HepG2 (cell line): ENCODE results near the gene ASXL1. TPM values are rescaled to one million over a fixed set of nuclear protein-coding genes. Genes with fewer than 3 reads are reported as not detected.

Experiments used
- HMG20A ChIP-seq: IDR thresholded peaks from 2 replicates; pipeline ENCODE4 v1.6.1; 2016; ENCODE audit warnings: borderline replicate concordance
- HNRNPUL1 ChIP-seq: fragments of 200-400 bp; formaldehyde crosslinking; IDR thresholded peaks from 2 replicates; pipeline ENCODE4 v1.6.1; 2017; ENCODE audit warnings: low read depth, mild to moderate bottlenecking, low read length, moderate library complexity
- IKZF4 ChIP-seq: sonication (generic); formaldehyde crosslinking; IDR thresholded peaks from 2 replicates; pipeline ENCODE4 v1.5.1; 2020; ENCODE audit warnings: borderline replicate concordance, mild to moderate bottlenecking, low read depth, missing genetic modification reagents; ENCODE audit errors: not compliant biosample characterization
- IRF2 ChIP-seq: IDR thresholded peaks from 2 replicates; pipeline ENCODE4 v1.6.1; 2018; ENCODE audit warnings: missing genetic modification reagents, missing compliant biosample characterization
- MED8 ChIP-seq: sonication (generic); formaldehyde crosslinking; IDR thresholded peaks from 2 replicates; pipeline ENCODE4 v1.8.1; 2023; ENCODE audit warnings: mild to moderate bottlenecking, missing genetic modification reagents; ENCODE audit not compliant: insufficient replicate concordance
- MTA1 ChIP-seq: sonication (generic); formaldehyde crosslinking; IDR thresholded peaks from 2 replicates; pipeline ENCODE4 v1.4.0; 2020; ENCODE audit warnings: missing genetic modification reagents, mild to moderate bottlenecking, borderline replicate concordance
- NFYB ChIP-seq: sonication (generic); formaldehyde crosslinking; IDR thresholded peaks from 2 replicates; pipeline ENCODE4 v1.4.0; 2020; ENCODE audit warnings: missing genetic modification reagents
- PCBP1 ChIP-seq: fragments of 200-400 bp; formaldehyde crosslinking; IDR thresholded peaks from 2 replicates; pipeline ENCODE4 v1.6.1; 2017; ENCODE audit warnings: mild to moderate bottlenecking, low read depth, low read length, borderline replicate concordance
- SP140L ChIP-seq: sonication (generic); formaldehyde crosslinking; IDR thresholded peaks from 2 replicates; pipeline ENCODE4 v1.4.0; 2020; ENCODE audit warnings: missing genetic modification reagents, borderline replicate concordance
- TCF12 ChIP-seq, 2 experiments: fragments of 450-650 bp in 1 of 2; sonication (generic) in 1 of 2; formaldehyde crosslinking in 1 of 2; IDR thresholded peaks; 2 replicates each; pipeline versions ENCODE4 v1.6.1 to v1.8.0; 2017 to 2022; ENCODE audit warnings: antibody characterized with exemption in 1 of 2, mild to moderate bottlenecking in 1 of 2, missing genetic modification reagents in 1 of 2, moderate library complexity in 1 of 2
- YY1 ChIP-seq: IDR thresholded peaks from 2 replicates; pipeline ENCODE4 v1.6.1; 2011; ENCODE audit warnings: low read length, low read depth, moderate library complexity, mild to moderate bottlenecking; ENCODE audit not compliant: insufficient read depth, insufficient replicate concordance
- ZBTB42 ChIP-seq: sonication (generic); formaldehyde crosslinking; IDR thresholded peaks from 2 replicates; pipeline ENCODE4 v1.5.0; 2020; ENCODE audit warnings: mild to moderate bottlenecking, missing genetic modification reagents
- ZNF329 ChIP-seq: sonication (generic); formaldehyde crosslinking; IDR thresholded peaks from 2 replicates; pipeline ENCODE4 v1.9.0; 2021; ENCODE audit warnings: low read depth, mild to moderate bottlenecking, missing genetic modification reagents
- ZNF44 ChIP-seq: sonication (generic); formaldehyde crosslinking; IDR thresholded peaks from 2 replicates; pipeline ENCODE4 v1.5.1; 2020; ENCODE audit warnings: mild to moderate bottlenecking, missing genetic modification reagents
- ZNF460 ChIP-seq: sonication (generic); formaldehyde crosslinking; IDR thresholded peaks from 2 replicates; pipeline ENCODE4 v1.5.1; 2020; ENCODE audit warnings: missing genetic modification reagents, mild to moderate bottlenecking, borderline replicate concordance
- ZNF562 ChIP-seq: sonication (generic); formaldehyde crosslinking; IDR thresholded peaks from 2 replicates; pipeline ENCODE4 v1.8.0; 2022; ENCODE audit warnings: missing genetic modification reagents, borderline replicate concordance
- polyA plus RNA-seq, 8 experiments: library from polyadenylated mRNA; depleted of rRNA in 3 of 8; stranded (reverse) in 7 of 8; unstranded in 1 of 8; fragments of >200 nt; fragmentation: Illumina TruSeq in 4 of 8; extraction: Trizol in 4 of 8; gene quantifications; 2 replicates each; pipeline versions ENCODE4 v1.2.1 to v1.2.3, GENCODE V29; 2011 to 2016; ENCODE audit warnings: low read depth in 4 of 8, missing spikeins in 1 of 8, mixed read lengths in 1 of 8; ENCODE audit not compliant: insufficient read depth in 1 of 8
- total RNA-seq, 5 experiments: library from RNA; depleted of rRNA; stranded (reverse); fragments of >200 nt; fragmentation: Illumina TruSeq; extraction: Trizol; gene quantifications; 2 replicates each; pipeline ENCODE4 v1.2.3, GENCODE V29; 2016; ENCODE audit warnings: low read depth in 1 of 5
- TF ChIP-seq, protein P1 (sequence below): sonication (generic); formaldehyde crosslinking; IDR thresholded peaks from 2 replicates; pipeline ENCODE4 v1.4.0; 2020; ENCODE audit warnings: missing genetic modification reagents
- TF ChIP-seq, protein P2 (sequence below): sonication (generic); formaldehyde crosslinking; IDR thresholded peaks from 2 replicates; pipeline ENCODE4 v1.4.0; 2020; ENCODE audit warnings: mild to moderate bottlenecking, missing genetic modification reagents
- TF ChIP-seq, protein P3 (sequence below): fragments of 450-650 bp; IDR thresholded peaks from 2 replicates; pipeline ENCODE4 v1.6.1; 2016
- TF ChIP-seq, protein P4 (sequence below): sonication (generic); formaldehyde crosslinking; IDR thresholded peaks from 2 replicates; pipeline ENCODE4; 2020; ENCODE audit warnings: missing genetic modification reagents, mild to moderate bottlenecking, borderline replicate concordance

The ASXL1 gene
- total and polyA plus RNA-seq, 2 of the 13 experiments (the other 11 are each of a cell fraction or from before 2014, with no cell fraction given) = 62.1 to 74.8 TPM

DNA sequence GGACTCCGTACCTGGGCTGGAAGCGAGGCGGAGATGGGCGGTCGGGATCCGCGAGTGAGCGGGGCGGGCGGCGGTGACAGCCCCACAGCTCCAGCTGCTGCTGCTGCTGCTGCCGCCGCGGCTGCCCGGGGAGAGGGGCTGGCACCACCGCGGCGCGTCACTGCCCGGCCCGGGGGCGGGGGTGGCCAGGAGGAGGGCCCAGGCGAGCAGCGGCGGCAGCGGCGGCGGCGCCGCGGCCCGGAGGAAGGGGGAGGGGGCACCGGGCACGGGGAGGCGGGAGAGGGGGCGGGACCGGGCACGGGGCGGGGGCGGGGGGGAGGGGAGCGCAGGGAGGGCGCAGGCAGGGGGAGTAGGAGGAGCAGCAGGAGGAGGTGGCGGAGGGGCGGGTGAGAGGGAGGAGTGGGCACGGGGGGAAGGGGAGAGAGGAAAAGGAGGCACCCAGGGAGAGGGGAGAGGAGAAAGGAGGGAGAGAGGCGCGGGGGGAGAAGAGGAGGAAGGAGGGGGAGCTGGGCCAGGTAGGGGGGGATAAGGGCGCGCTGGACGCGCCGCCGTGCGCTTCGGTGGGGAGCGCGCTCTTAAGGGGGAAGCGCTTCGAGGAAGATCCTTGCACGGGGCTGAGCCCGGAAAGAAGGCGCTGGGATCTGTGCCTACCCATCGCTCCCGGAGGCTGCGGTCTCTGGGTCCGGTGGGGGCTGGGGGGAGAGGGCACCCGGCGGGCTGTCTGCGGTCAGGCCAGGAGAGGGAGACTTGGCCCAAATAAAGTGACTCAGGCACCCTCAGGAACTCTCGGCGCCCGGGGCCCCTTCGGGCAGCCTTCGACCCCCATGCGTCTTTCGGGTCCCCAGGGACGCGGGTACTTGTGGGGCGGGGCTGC lies 125.5 kb downstream of the ASXL1 start (continued):
- TF ChIP-seq, protein P1, sequence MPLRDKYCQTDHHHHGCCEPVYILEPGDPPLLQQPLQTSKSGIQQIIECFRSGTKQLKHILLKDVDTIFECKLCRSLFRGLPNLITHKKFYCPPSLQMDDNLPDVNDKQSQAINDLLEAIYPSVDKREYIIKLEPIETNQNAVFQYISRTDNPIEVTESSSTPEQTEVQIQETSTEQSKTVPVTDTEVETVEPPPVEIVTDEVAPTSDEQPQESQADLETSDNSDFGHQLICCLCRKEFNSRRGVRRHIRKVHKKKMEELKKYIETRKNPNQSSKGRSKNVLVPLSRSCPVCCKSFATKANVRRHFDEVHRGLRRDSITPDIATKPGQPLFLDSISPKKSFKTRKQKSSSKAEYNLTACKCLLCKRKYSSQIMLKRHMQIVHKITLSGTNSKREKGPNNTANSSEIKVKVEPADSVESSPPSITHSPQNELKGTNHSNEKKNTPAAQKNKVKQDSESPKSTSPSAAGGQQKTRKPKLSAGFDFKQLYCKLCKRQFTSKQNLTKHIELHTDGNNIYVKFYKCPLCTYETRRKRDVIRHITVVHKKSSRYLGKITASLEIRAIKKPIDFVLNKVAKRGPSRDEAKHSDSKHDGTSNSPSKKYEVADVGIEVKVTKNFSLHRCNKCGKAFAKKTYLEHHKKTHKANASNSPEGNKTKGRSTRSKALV (CRISPR knock-in tag) = no peak; the same call in none of the 2 replicates
- TF ChIP-seq YY1 (peak; percentile 36), PCBP1 (peak; percentile 99), IRF2 (CRISPR knock-in tag) (peak; percentile 76), ZNF562 (CRISPR knock-in tag) (no peak), TCF12 (IDR thresholded peaks at IDR 0.05) (no peak), TCF12 (CRISPR knock-in tag; IDR thresholded peaks at IDR 0.05) (peak; percentile 63), MTA1 (CRISPR knock-in tag) (no peak), NFYB (peak; percentile 33), ZNF329 (CRISPR knock-in tag) (peak; percentile 42; the same call in 1 of the 2 replicates), SP140L (no peak), MED8 (peak; percentile 45), ZBTB42 (CRISPR knock-in tag) (no peak), IKZF4 (CRISPR knock-in tag) (no peak), HNRNPUL1 (no peak), ZNF44 (no peak; the same call in 1 of the 2 replicates), ZNF460 (no peak), HMG20A (CRISPR knock-in tag) (no peak)
- TF ChIP-seq, protein P2, sequence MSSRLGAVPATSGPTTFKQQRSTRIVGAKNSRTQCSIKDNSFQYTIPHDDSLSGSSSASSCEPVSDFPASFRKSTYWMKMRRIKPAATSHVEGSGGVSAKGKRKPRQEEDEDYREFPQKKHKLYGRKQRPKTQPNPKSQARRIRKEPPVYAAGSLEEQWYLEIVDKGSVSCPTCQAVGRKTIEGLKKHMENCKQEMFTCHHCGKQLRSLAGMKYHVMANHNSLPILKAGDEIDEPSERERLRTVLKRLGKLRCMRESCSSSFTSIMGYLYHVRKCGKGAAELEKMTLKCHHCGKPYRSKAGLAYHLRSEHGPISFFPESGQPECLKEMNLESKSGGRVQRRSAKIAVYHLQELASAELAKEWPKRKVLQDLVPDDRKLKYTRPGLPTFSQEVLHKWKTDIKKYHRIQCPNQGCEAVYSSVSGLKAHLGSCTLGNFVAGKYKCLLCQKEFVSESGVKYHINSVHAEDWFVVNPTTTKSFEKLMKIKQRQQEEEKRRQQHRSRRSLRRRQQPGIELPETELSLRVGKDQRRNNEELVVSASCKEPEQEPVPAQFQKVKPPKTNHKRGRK (CRISPR knock-in tag) = no peak
- TF ChIP-seq, protein P3, sequence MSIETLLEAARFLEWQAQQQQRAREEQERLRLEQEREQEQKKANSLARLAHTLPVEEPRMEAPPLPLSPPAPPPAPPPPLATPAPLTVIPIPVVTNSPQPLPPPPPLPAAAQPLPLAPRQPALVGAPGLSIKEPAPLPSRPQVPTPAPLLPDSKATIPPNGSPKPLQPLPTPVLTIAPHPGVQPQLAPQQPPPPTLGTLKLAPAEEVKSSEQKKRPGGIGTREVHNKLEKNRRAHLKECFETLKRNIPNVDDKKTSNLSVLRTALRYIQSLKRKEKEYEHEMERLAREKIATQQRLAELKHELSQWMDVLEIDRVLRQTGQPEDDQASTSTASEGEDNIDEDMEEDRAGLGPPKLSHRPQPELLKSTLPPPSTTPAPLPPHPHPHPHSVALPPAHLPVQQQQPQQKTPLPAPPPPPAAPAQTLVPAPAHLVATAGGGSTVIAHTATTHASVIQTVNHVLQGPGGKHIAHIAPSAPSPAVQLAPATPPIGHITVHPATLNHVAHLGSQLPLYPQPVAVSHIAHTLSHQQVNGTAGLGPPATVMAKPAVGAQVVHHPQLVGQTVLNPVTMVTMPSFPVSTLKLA = no peak
- TF ChIP-seq, protein P4, sequence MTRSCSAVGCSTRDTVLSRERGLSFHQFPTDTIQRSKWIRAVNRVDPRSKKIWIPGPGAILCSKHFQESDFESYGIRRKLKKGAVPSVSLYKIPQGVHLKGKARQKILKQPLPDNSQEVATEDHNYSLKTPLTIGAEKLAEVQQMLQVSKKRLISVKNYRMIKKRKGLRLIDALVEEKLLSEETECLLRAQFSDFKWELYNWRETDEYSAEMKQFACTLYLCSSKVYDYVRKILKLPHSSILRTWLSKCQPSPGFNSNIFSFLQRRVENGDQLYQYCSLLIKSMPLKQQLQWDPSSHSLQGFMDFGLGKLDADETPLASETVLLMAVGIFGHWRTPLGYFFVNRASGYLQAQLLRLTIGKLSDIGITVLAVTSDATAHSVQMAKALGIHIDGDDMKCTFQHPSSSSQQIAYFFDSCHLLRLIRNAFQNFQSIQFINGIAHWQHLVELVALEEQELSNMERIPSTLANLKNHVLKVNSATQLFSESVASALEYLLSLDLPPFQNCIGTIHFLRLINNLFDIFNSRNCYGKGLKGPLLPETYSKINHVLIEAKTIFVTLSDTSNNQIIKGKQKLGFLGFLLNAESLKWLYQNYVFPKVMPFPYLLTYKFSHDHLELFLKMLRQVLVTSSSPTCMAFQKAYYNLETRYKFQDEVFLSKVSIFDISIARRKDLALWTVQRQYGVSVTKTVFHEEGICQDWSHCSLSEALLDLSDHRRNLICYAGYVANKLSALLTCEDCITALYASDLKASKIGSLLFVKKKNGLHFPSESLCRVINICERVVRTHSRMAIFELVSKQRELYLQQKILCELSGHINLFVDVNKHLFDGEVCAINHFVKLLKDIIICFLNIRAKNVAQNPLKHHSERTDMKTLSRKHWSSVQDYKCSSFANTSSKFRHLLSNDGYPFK (CRISPR knock-in tag) = no peak
